Activated CD8-positive, alpha-beta memory T cell treated with anti-CD3 and anti-CD28 coated beads, Interleukin-2, amount 50 U/mL, for 24 hours (primary cell): Measurements from ENCODE around the gene DCAF6.
"Not testable (repeated sequence)": the region's sequence is repeated elsewhere in the genome, so short reads cannot be mapped to it uniquely, and the experiment has no call there.

Experiments used
- DNase-seq: peaks from one replicate; pipeline ENCODE4 v3.0.0-alpha.2; 2020; ENCODE audit errors: extremely low read depth

Gene DCAF6

GRCh38 chr1:167936068-167936929, at the start of gene DCAF6:
TSS of gene DCAF6 (plus strand) at chr1:167936683. CDS start at chr1:167936912, 229 bp downstream.
- DNase-seq = peak; percentile 83

GRCh38 chr1:167887187-167887586, 49.3 kb upstream of the DCAF6 start:
- not testable (repeated sequence) for DNase-seq

GRCh38 chr1:167890400-167890799, 46.1 kb upstream of the DCAF6 start:
- no peak for DNase-seq

GRCh38 chr1:167893798-167894197, 42.7 kb upstream of the DCAF6 start:
- DNase-seq = no peak

GRCh38 chr1:167898578-167899222, 37.8 kb upstream of the DCAF6 start:
- no peak for DNase-seq

GRCh38 chr1:167899253-167899681, 37.2 kb upstream of the DCAF6 start:
- DNase-seq = no peak

- no peak for DNase-seq
Measured at GRCh38 chr1:167900907-167901306, 35.6 kb upstream of the DCAF6 start.

- DNase-seq = no peak
Measured at GRCh38 chr1:167904652-167905130, 31.8 kb upstream of the DCAF6 start.

GRCh38 chr1:167905182-167905581, 31.3 kb upstream of the DCAF6 start:
- DNase-seq = no peak

- DNase-seq = no peak
Measured at GRCh38 chr1:167905671-167906070, 30.8 kb upstream of the DCAF6 start.

GRCh38 chr1:167909691-167910180, 26.7 kb upstream of the DCAF6 start:
- no peak for DNase-seq

GRCh38 chr1:167910530-167910929, 26.0 kb upstream of the DCAF6 start:
- no peak for DNase-seq

- no peak for DNase-seq
Measured at GRCh38 chr1:167911413-167911812, 25.1 kb upstream of the DCAF6 start.

GRCh38 chr1:167912294-167912693, 24.2 kb upstream of the DCAF6 start:
- no peak for DNase-seq

- no peak for DNase-seq
Measured at GRCh38 chr1:167913895-167914496, 22.5 kb upstream of the DCAF6 start, which contains the start of gene ADCY10. TSS of gene ADCY10 (minus strand) at chr1:167914134. CDS start at chr1:167905140, 8,994 bp downstream.

- DNase-seq = no peak
Measured at GRCh38 chr1:167915569-167915968, 20.9 kb upstream of the DCAF6 start.

GRCh38 chr1:167916766-167917511, 19.5 kb upstream of the DCAF6 start:
- DNase-seq = no peak

GRCh38 chr1:167922023-167922422, 14.5 kb upstream of the DCAF6 start:
- DNase-seq = no peak

- no peak for DNase-seq
Measured at GRCh38 chr1:167922611-167923074, 13.8 kb upstream of the DCAF6 start.

GRCh38 chr1:167923324-167924056, 13.0 kb upstream of the DCAF6 start:
- no peak for DNase-seq

- no peak for DNase-seq
Measured at GRCh38 chr1:167924102-167924501, 12.4 kb upstream of the DCAF6 start.
